Neuronal stem cell (in vitro differentiated cells): ENCODE data around the gene TRAF3.

Experiments used
- DNase-seq: peaks from one replicate; pipeline ENCODE4 v3.0.0-alpha.2; 2013; ENCODE audit warnings: low spot score
- H2AFZ ChIP-seq: one replicate; pipeline ENCODE4 v1.6.1; 2013; ENCODE audit warnings: mild to moderate bottlenecking, low read length, inconsistent platforms
- H2AK5ac ChIP-seq: 2 replicates; pipeline ENCODE4 v1.6.1; 2013; ENCODE audit warnings: low read depth, mild to moderate bottlenecking, inconsistent platforms, low read length, moderate library complexity, mixed read lengths
- H2BK120ac ChIP-seq: 2 replicates; pipeline ENCODE4 v1.6.1; 2013; ENCODE audit warnings: low read depth, mild to moderate bottlenecking, inconsistent platforms, low read length, moderate library complexity, mixed read lengths
- H2BK12ac ChIP-seq: one replicate; pipeline ENCODE4 v1.6.1; 2013; ENCODE audit warnings: low read length, inconsistent platforms
- H2BK15ac ChIP-seq: 2 replicates; pipeline ENCODE4 v1.6.1; 2013; ENCODE audit warnings: mild to moderate bottlenecking, low read length, inconsistent platforms, mixed read lengths
- H2BK5ac ChIP-seq: one replicate; pipeline ENCODE4 v1.6.1; 2013; ENCODE audit warnings: inconsistent platforms, mild to moderate bottlenecking, low read length, moderate library complexity
- H3K14ac ChIP-seq: one replicate; pipeline ENCODE4 v1.6.1; 2013; ENCODE audit warnings: low read length, inconsistent platforms
- H3K18ac ChIP-seq: 2 replicates; pipeline ENCODE4 v1.6.1; 2013; ENCODE audit warnings: low read length, inconsistent platforms
- H3K23ac ChIP-seq: 2 replicates; pipeline ENCODE4 v1.6.1; 2013; ENCODE audit warnings: low read depth, mild to moderate bottlenecking, mixed read lengths, low read length, inconsistent platforms; ENCODE audit not compliant: poor library complexity
- H3K27ac ChIP-seq: replicated peaks from 3 replicates; pipeline ENCODE4 v1.5.1; 2013; ENCODE audit warnings: low read length, inconsistent platforms
- H3K27me3 ChIP-seq, 3 experiments: 2 replicates each; pipeline ENCODE4 v1.6.1; 2013; ENCODE audit warnings: low read length in 3 of 3, mild to moderate bottlenecking in 2 of 3, inconsistent platforms in 1 of 3, low read depth in 1 of 3, mixed read lengths in 1 of 3, moderate library complexity in 1 of 3; ENCODE audit not compliant: control insufficient read depth in 3 of 3, insufficient read depth in 3 of 3
- H3K36me3 ChIP-seq, 2 donors: replicated peaks in 1 of 2; 2 replicates each; pipeline ENCODE4 v1.6.1; 2013; ENCODE audit warnings: low read length in 2 of 2; ENCODE audit not compliant: control insufficient read depth in 2 of 2, insufficient read depth in 2 of 2
- H3K4ac ChIP-seq: 2 replicates; pipeline ENCODE4 v1.6.1; 2013; ENCODE audit warnings: inconsistent platforms, mild to moderate bottlenecking, low read length, moderate library complexity
- H3K4me1 ChIP-seq, 2 donors: 1 replicate in 1 of 2; 2 replicates in 1 of 2; pipeline ENCODE4 v1.6.1; 2013; ENCODE audit warnings: low read length in 2 of 2, low read depth in 1 of 2; ENCODE audit not compliant: control insufficient read depth in 2 of 2, insufficient read depth in 1 of 2
- H3K4me2 ChIP-seq: one replicate; pipeline ENCODE4 v1.6.1; 2013; ENCODE audit warnings: mild to moderate bottlenecking, low read length, inconsistent platforms; ENCODE audit not compliant: insufficient read depth, poor library complexity, severe bottlenecking
- H3K4me3 ChIP-seq, 2 donors: 2 replicates each; pipeline ENCODE4 v1.5.1; 2013; ENCODE audit warnings: low read length in 2 of 2, mild to moderate bottlenecking in 2 of 2, inconsistent platforms in 1 of 2, moderate library complexity in 1 of 2
- H3K79me1 ChIP-seq: one replicate; pipeline ENCODE4 v1.6.1; 2013; ENCODE audit warnings: low read depth, mild to moderate bottlenecking, inconsistent platforms, low read length, moderate library complexity
- H3K9ac ChIP-seq: one replicate; pipeline ENCODE4 v1.6.1; 2013; ENCODE audit warnings: mild to moderate bottlenecking, low read depth, low read length, inconsistent platforms; ENCODE audit not compliant: poor library complexity
- H3K9me3 ChIP-seq, 2 donors: replicated peaks in 1 of 2; 2 replicates each; pipeline versions ENCODE3 to v1.6.1; 2013; ENCODE audit warnings: low read length in 2 of 2, mild to moderate bottlenecking in 2 of 2, inconsistent platforms in 1 of 2, low read depth in 1 of 2, mixed read lengths in 1 of 2, moderate library complexity in 1 of 2; ENCODE audit not compliant: control insufficient read depth in 2 of 2, insufficient read depth in 1 of 2
- H4K8ac ChIP-seq: one replicate; pipeline ENCODE4 v1.6.1; 2013; ENCODE audit warnings: low read depth, mild to moderate bottlenecking, inconsistent platforms, low read length, moderate library complexity
- H4K91ac ChIP-seq: one replicate; pipeline ENCODE4 v1.6.1; 2013; ENCODE audit warnings: low read length, low read depth, mild to moderate bottlenecking, inconsistent platforms; ENCODE audit not compliant: poor library complexity
- WGBS, 2 donors: extraction: QIAGEN DNeasy Blood & Tissue Kit; methylation state at CpG; one replicate each; pipeline ENCODE4 v1.1.7; 2013; ENCODE audit warnings: missing lambda C conversion rate in 2 of 2, mixed read lengths in 1 of 2; ENCODE audit not compliant: insufficient read length in 2 of 2, insufficient replicate concordance in 1 of 2; ENCODE audit errors: extremely low coverage in 2 of 2; 5-methylcytosine and 5-hydroxymethylcytosine counted together

TRAF3 gene

DNA sequence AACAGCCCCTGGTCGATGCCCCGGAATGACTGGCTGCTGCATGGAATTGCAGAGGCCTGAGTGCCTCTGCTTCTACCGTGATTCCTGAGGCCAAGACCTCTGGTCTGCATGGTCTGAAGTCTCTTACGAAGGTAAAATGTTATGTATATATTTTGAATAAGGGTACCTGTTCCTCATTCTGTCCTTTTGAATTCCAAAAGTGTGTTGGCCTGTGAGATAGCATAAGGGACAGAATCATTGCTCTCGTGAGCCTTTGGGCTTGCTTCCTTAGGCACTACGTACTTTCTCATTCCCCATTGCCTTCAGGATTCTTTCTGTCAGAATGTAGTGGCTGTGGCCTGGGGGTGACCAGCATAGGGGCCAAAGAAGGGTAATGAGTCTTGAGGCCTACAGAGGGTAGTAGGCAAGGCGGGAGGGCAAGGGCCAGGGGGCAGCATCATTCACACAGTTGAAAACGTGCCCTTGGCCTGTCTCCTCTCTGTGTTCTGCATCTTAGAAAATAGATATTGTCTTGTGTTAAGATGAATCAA, 19.5 kb downstream of the TRAF3 start:
- no peak for DNase-seq
- H2BK12ac ChIP-seq: no peak overlapping the region

DNA sequence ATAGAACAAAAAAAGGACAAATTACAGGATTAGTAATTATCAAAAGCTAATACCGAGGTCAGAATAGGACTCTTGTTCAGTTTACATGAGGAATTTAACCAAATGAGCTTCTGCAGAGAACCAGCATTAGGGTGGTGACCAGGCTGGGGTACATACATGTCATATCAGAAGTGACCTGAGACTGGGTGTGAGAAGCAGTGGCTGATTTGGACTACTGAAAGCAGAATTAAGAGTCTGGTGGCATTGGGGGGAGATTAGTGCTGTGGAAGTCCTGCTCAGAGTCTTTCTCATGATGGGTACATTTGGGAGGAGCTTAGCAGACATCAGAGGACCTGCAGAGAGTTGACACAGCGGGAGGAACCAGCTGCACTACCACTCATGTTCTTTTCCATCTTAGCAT, 21.7 kb downstream of the TRAF3 start:
- H2AK5ac ChIP-seq: no peak overlapping the region

More for the DNA sequence above, 19.5 kb downstream of the TRAF3 start:
- Histone ChIP-seq H3K18ac (no peak overlapping the region), H3K9me3 (peaks cover 4 to 5% of the 10 kb centered on the region in 2 donors), H2AFZ (no peak overlapping the region), H3K23ac (no peak overlapping the region), H3K4me2 (no peak overlapping the region), H4K91ac (no peak overlapping the region), H3K36me3 (no peaks in the 10 kb centered on the region), H3K4me3 (no peak overlapping the region), H3K79me1 (no peaks in the 10 kb centered on the region), H3K27me3 (no peaks in the 10 kb centered on the region), H2BK5ac (no peak overlapping the region), H3K14ac (no peak overlapping the region), H4K8ac (no peak overlapping the region), H3K4ac (no peak overlapping the region), H3K27ac (no peak overlapping the region), H2BK120ac (no peak overlapping the region), H3K4me1 (peaks cover 3 to 7% of the 10 kb centered on the region in 2 donors), H2AK5ac (no peak overlapping the region), H3K9ac (no peak overlapping the region), H2BK15ac (no peak overlapping the region)
- no CpG with 5 or more reads among the region's 8 CpGs for WGBS, 2 donors

DNA sequence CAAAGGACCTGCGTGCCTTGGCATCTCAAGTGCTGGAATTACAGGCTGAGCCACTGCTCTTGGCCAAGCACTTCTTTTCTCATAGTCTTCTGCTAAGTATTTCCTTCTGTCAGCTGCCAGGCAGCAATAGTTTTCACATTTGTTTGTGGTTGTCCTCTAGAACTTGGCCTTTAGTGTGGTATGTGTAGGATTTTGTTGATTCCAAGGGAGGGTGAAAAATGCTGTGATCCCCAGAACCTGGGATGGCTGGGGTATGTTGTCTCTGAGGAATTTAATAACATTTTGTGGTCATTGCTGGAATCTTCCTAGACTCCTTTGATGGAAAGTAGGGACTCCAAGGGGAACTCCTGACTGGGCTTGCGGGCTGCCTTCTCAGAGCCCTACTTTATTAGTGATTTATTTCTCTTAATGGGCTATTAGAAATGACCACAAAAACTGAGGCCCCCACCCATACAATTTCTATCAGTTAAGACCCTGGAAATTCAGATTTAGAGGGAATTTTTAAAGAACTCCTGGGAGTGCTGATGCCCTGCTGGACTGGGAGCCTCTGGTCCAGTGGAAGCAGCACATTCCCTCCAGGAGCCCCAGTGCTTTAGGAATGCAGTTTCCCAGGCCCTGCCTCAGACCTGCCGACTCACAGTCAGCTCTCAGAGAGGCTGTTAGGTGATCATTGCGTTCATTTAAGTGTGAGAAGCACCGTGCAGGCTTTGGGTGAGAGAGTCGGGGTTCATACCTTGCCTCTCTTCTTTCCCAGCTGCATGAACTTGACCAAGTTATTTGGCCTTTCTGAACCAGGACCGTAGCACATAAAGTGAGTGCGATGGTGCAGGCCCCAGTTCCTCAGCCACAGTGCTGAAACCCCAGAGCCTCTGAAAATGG, 22.7 kb downstream of the TRAF3 start:
- H2AFZ ChIP-seq: no peak overlapping the region
- no peak overlapping the region for H2BK120ac ChIP-seq
- no peak overlapping the region for H2BK5ac ChIP-seq
- no peak overlapping the region for H3K4me2 ChIP-seq
- H2AK5ac ChIP-seq: no peak overlapping the region
- H4K8ac ChIP-seq: no peak overlapping the region
- no peak overlapping the region for H3K14ac ChIP-seq
- H4K91ac ChIP-seq: no peak overlapping the region
- no peak overlapping the region for H3K9ac ChIP-seq
- no peak for DNase-seq
- H3K18ac ChIP-seq: peak overlapping the region; percentile 28
- no peaks in the 10 kb centered on the region for H3K9me3 ChIP-seq
- no peak overlapping the region for H3K4ac ChIP-seq
- H2BK15ac ChIP-seq: no peak overlapping the region
- peaks cover 3 to 7% of the 10 kb centered on the region in 2 donors for H3K4me1 ChIP-seq
- no peak overlapping the region for H2BK12ac ChIP-seq
- H3K27me3 ChIP-seq: no peaks in the 10 kb centered on the region
- H3K27ac ChIP-seq: no peak overlapping the region
- no peak overlapping the region for H3K4me3 ChIP-seq
- no CpG with 5 or more reads among the region's 8 CpGs for WGBS, 2 donors
- H3K36me3 ChIP-seq: no peaks in the 10 kb centered on the region
- H3K23ac ChIP-seq: no peak overlapping the region
- H3K79me1 ChIP-seq: no peaks in the 10 kb centered on the region

More for the DNA sequence above, 21.7 kb downstream of the TRAF3 start:
- H4K91ac ChIP-seq: no peak overlapping the region
- no peak overlapping the region for H4K8ac ChIP-seq
- H3K79me1 ChIP-seq: no peaks in the 10 kb centered on the region
- no peaks in the 10 kb centered on the region for H3K9me3 ChIP-seq
- H2BK120ac ChIP-seq: no peak overlapping the region
- no peak overlapping the region for H3K18ac ChIP-seq
- H3K36me3 ChIP-seq: no peaks in the 10 kb centered on the region
- H3K27ac ChIP-seq: no peak overlapping the region
- no peak overlapping the region for H3K14ac ChIP-seq
- no peak for DNase-seq
- no peak overlapping the region for H3K4me2 ChIP-seq
- no peak overlapping the region for H3K4me3 ChIP-seq
- peaks cover 3 to 7% of the 10 kb centered on the region in 2 donors for H3K4me1 ChIP-seq
- H3K4ac ChIP-seq: no peak overlapping the region
- no peak overlapping the region for H3K9ac ChIP-seq
- WGBS, 2 donors: no CpG with 5 or more reads among the region's 2 CpGs
- no peak overlapping the region for H2BK5ac ChIP-seq
- H2BK15ac ChIP-seq: no peak overlapping the region
- H2AFZ ChIP-seq: no peak overlapping the region
- no peak overlapping the region for H2BK12ac ChIP-seq
- H3K27me3 ChIP-seq: no peaks in the 10 kb centered on the region
- H3K23ac ChIP-seq: no peak overlapping the region

DNA sequence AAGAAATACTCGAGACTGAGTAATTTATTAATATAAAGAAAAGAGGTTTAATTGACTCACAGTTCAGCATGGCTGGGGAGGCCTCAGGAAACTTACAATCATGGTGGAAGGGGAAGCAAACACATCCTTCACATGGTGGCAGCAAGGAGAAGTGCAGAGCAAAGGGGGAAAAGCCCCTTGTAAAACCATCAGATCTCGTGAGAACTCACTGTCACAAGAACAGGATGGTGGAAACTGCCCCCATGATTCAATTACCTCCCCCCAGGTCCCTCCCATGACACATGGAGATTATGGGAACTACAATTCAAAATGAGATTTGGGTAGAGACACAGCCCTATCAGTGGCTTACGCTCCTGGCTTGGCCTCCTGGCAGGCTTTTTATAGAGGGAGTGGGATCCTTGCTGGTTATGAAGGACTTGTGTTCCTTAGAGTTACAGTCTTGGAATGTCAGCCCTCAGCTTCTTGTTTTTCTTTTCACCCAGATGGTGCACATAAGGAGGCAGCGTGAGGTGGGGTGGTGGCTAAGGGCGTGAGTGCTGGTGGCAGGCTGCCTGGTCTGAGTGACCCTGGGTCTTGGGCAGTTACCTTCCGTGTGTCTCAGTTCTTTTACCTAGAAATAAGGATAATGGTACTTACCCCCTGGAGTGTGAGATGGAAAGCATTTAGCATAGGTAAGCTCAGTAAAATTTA, 25.7 kb downstream of the TRAF3 start:
- no peak overlapping the region for H3K18ac ChIP-seq
- H3K36me3 ChIP-seq: no peaks in the 10 kb centered on the region
- DNase-seq: no peak
- H3K79me1 ChIP-seq: no peaks in the 10 kb centered on the region
- no peak overlapping the region for H4K91ac ChIP-seq
- no peak overlapping the region for H2BK12ac ChIP-seq
- no peak overlapping the region for H3K4me3 ChIP-seq
- WGBS, 2 donors: no CpG with 5 or more reads among the region's 6 CpGs
- H2BK120ac ChIP-seq: no peak overlapping the region
- H2BK15ac ChIP-seq: no peak overlapping the region
- no peak overlapping the region for H3K27ac ChIP-seq
- no peak overlapping the region for H3K14ac ChIP-seq
- H3K23ac ChIP-seq: no peak overlapping the region
- H2BK5ac ChIP-seq: no peak overlapping the region
- no peak overlapping the region for H3K9ac ChIP-seq
- H3K4ac ChIP-seq: no peak overlapping the region
- H3K9me3 ChIP-seq: peaks cover 0 to 4% of the 10 kb centered on the region in 2 donors
- no peaks in the 10 kb centered on the region for H3K27me3 ChIP-seq
- no peak overlapping the region for H2AK5ac ChIP-seq
- no peak overlapping the region for H4K8ac ChIP-seq
- H2AFZ ChIP-seq: no peak overlapping the region
- H3K4me1 ChIP-seq: peaks cover 0 to 2% of the 10 kb centered on the region in 2 donors
- no peak overlapping the region for H3K4me2 ChIP-seq
